Colonic mucosa (tissue), 4 donors: ENCODE measurements around the gene PMEPA1. TPM values are rescaled to one million over a fixed set of nuclear protein-coding genes. Genes with fewer than 3 reads are reported as not detected.

Experiments used
- DNase-seq: peaks from one replicate; pipeline ENCODE4 v3.0.0-alpha.2; 2020
- H3K27ac ChIP-seq: fragments of 200-600 bp; one replicate; pipeline ENCODE4 v1.8.0; 2021
- H3K27me3 ChIP-seq: fragments of 200-600 bp; one replicate; pipeline ENCODE4 v1.8.0; 2021
- H3K36me3 ChIP-seq: fragments of 200-600 bp; one replicate; pipeline ENCODE4 v1.8.0; 2021
- H3K4me1 ChIP-seq: fragments of 200-600 bp; one replicate; pipeline ENCODE4 v1.8.0; 2021; ENCODE audit warnings: mild to moderate bottlenecking
- H3K4me3 ChIP-seq: fragments of 200-600 bp; one replicate; pipeline ENCODE4 v1.8.0; 2021
- H3K9ac ChIP-seq, 2 donors: one replicate each; pipeline ENCODE4 v1.7.0; 2013; ENCODE audit warnings: control low read depth in 2 of 2, low read depth in 2 of 2, low read length in 2 of 2
- H3K9me3 ChIP-seq: fragments of 200-600 bp; one replicate; pipeline ENCODE4 v1.8.0; 2021
- CTCF ChIP-seq: fragments of 200-600 bp; IDR thresholded peaks from one replicate; pipeline ENCODE4 v1.8.0; 2022; ENCODE audit warnings: antibody characterized with exemption, mild to moderate bottlenecking
- intact Hi-C: fragments of 100-400 bp; cut with DNase I; formaldehyde crosslinking; loops from one replicate; pipeline ENCODE4 v1.14.1; 2022
- total RNA-seq, 2 donors: library from RNA; stranded (reverse); fragmentation: NEBNext Ultra II Directional in 1 of 2; extraction: Animal tissue kit (Norgen Biotek cat#: 25700) in 1 of 2; gene quantifications; one replicate each; pipeline ENCODE4 v1.2.1, GENCODE V29; 2021
- donor health status: healthy.
- donor health status: DM: no; HTN: no; CAD: no.
- donor health status: DM: no; HTN: no; CAD: no.

PMEPA1 gene
- total RNA-seq, 2 donors from 2014 or later, result 13.0 to 26.1 TPM

- no peaks in the 10 kb centered on the region for H3K27me3 ChIP-seq
- intact Hi-C loops, result no loop called here
- H3K4me1 ChIP-seq, result no peaks in the 10 kb centered on the region
- TF ChIP-seq CTCF, result no peak
- no peaks in the 10 kb centered on the region for H3K9me3 ChIP-seq
- no peak overlapping the region for H3K9ac ChIP-seq
- no peak overlapping the region for H3K4me3 ChIP-seq
- H3K27ac ChIP-seq, result no peak overlapping the region
- no peaks in the 10 kb centered on the region for H3K36me3 ChIP-seq
- DNase-seq, result no peak
These were observed 43.0 kb downstream of the PMEPA1 start for GRCh38 chr20:57666834-57667157.

GRCh38 chr20:57666106-57666833, 43.5 kb downstream of the PMEPA1 start:
- Histone ChIP-seq H3K36me3 (no peaks in the 10 kb centered on the region), H3K9ac (no peak overlapping the region), H3K27me3 (no peaks in the 10 kb centered on the region), H3K9me3 (no peaks in the 10 kb centered on the region), H3K4me1 (no peaks in the 10 kb centered on the region), H3K27ac (no peak overlapping the region), H3K4me3 (no peak overlapping the region)
- no peak for TF ChIP-seq CTCF
- DNase-seq, result no peak
- intact Hi-C loops, result no loop called here

GRCh38 chr20:57665589-57665971, 44.2 kb downstream of the PMEPA1 start:
- H3K9me3 ChIP-seq, result no peaks in the 10 kb centered on the region
- H3K36me3 ChIP-seq, result no peaks in the 10 kb centered on the region
- TF ChIP-seq CTCF, result no peak
- no peaks in the 10 kb centered on the region for H3K27me3 ChIP-seq
- no peak overlapping the region for H3K9ac ChIP-seq
- intact Hi-C loops, result no loop called here
- H3K4me1 ChIP-seq, result no peaks in the 10 kb centered on the region
- no peak overlapping the region for H3K27ac ChIP-seq
- DNase-seq, result no peak
- no peak overlapping the region for H3K4me3 ChIP-seq

GRCh38 chr20:57664924-57665588, 44.8 kb downstream of the PMEPA1 start:
- Histone ChIP-seq H3K9ac (no peak overlapping the region), H3K27me3 (no peaks in the 10 kb centered on the region), H3K36me3 (no peaks in the 10 kb centered on the region), H3K27ac (no peak overlapping the region), H3K4me3 (no peak overlapping the region), H3K9me3 (no peaks in the 10 kb centered on the region), H3K4me1 (no peaks in the 10 kb centered on the region)
- TF ChIP-seq CTCF, result no peak
- intact Hi-C loops, result no loop called here
- no peak for DNase-seq

GRCh38 chr20:57664476-57664875, 45.3 kb downstream of the PMEPA1 start:
- DNase-seq, result no peak
- Histone ChIP-seq H3K9ac (no peak overlapping the region), H3K27ac (no peak overlapping the region), H3K27me3 (no peaks in the 10 kb centered on the region), H3K36me3 (no peaks in the 10 kb centered on the region), H3K4me3 (no peak overlapping the region), H3K4me1 (no peaks in the 10 kb centered on the region), H3K9me3 (no peaks in the 10 kb centered on the region)
- no peak for TF ChIP-seq CTCF
- intact Hi-C loops, result no loop called here
